Esophagus muscularis mucosa (tissue), 4 donors: ENCODE measurements around the gene SH3GL2. TPM values are rescaled to one million over a fixed set of nuclear protein-coding genes. Genes with fewer than 3 reads are reported as not detected.

Experiments
- DNase-seq: peaks from one replicate; pipeline ENCODE4 v3.0.0-alpha.2; 2017; ENCODE audit errors: extremely low spot score
- H3K27ac ChIP-seq, 4 donors: fragments of 200-600 bp; sonication (generic); replicated peaks in 1 of 4; 1 replicate in 3 of 4; 2 replicates in 1 of 4; pipeline ENCODE4 v1.5.1; 2016 to 2019; ENCODE audit warnings: mild to moderate bottlenecking in 1 of 4
- H3K27me3 ChIP-seq, 4 donors: fragments of 200-600 bp; sonication (generic); one replicate each; pipeline versions ENCODE4 v1.5.1 to v1.6.0; 2016 to 2019
- H3K36me3 ChIP-seq, 4 donors: fragments of 200-600 bp; sonication (generic); one replicate each; pipeline ENCODE4 v1.5.1; 2016 to 2019
- H3K4me1 ChIP-seq, 4 donors: fragments of 200-600 bp; sonication (generic); one replicate each; pipeline ENCODE4 v1.5.1; 2016 to 2019
- H3K4me3 ChIP-seq, 4 donors: fragments of 200-600 bp; sonication (generic); 1 replicate in 2 of 4; 2 replicates in 2 of 4; pipeline ENCODE4 v1.5.1; 2016 to 2019; ENCODE audit warnings: mild to moderate bottlenecking in 4 of 4, moderate library complexity in 1 of 4
- H3K9me3 ChIP-seq, 4 donors: fragments of 200-600 bp; sonication (generic); 1 replicate in 3 of 4; 2 replicates in 1 of 4; pipeline ENCODE4 v1.5.1; 2016 to 2019
- CTCF ChIP-seq, 3 experiments: fragments of 200-600 bp in 2 of 3; fragments of 450-650 bp in 1 of 3; sonication (generic) in 2 of 3; IDR thresholded peaks; one replicate each; pipeline ENCODE4 v1.5.1; 2017 to 2019; ENCODE audit warnings: antibody characterized with exemption in 3 of 3, mild to moderate bottlenecking in 2 of 3, moderate library complexity in 1 of 3
- EP300 ChIP-seq: sonication (generic); formaldehyde crosslinking; IDR thresholded peaks from one replicate; pipeline ENCODE4 v1.6.1; 2017; ENCODE audit warnings: antibody characterized with exemption
- POLR2A ChIP-seq: fragments of 450-650 bp; IDR thresholded peaks from one replicate; pipeline ENCODE4 v1.6.1; 2017; ENCODE audit warnings: antibody characterized with exemption, moderate library complexity, mild to moderate bottlenecking, low read depth
- POLR2AphosphoS5 ChIP-seq, 2 donors: sonication (generic); formaldehyde crosslinking; IDR thresholded peaks; one replicate each; pipeline ENCODE4 v1.6.1; 2017; ENCODE audit warnings: antibody characterized with exemption in 2 of 2
- WGBS: methylation state at CpG from one replicate; pipeline ENCODE4 v1.1.5; 2018; 5-methylcytosine and 5-hydroxymethylcytosine counted together
- intact Hi-C: fragments of 100-400 bp; cut with DNase I; formaldehyde crosslinking; loops from one replicate; pipeline ENCODE4 v1.15.1; 2023
- total RNA-seq, 4 donors: library from RNA; depleted of rRNA; stranded (reverse); fragments of >200 nt; gene quantifications; one replicate each; pipeline versions ENCODE4 v1.1.0 to v1.2.1, GENCODE V29; 2016

SH3GL2 gene
- total RNA-seq, 4 donors from 2014 or later: 3.3 to 6.7 (median 5.2) TPM

GRCh38 chr9:17832812-17833211 is 253.9 kb downstream of the SH3GL2 start:
- intact Hi-C loops: no loop called here
- H3K4me1 ChIP-seq: no peaks in the 10 kb centered on the region
- 43% methylated on average over 2 of the region's 2 CpGs for WGBS

GRCh38 chr9:17833846-17834245 is 255.0 kb downstream of the SH3GL2 start:
- WGBS: 90% methylated on average over 7 of the region's 7 CpGs
- intact Hi-C loops: no loop called here
- no peaks in the 10 kb centered on the region for H3K36me3 ChIP-seq
- H3K27me3 ChIP-seq: no peaks in the 10 kb centered on the region
- no peak for DNase-seq
- no peak overlapping the region for H3K27ac ChIP-seq
- TF ChIP-seq POLR2A (no peak), CTCF (IDR thresholded peaks at IDR 0.05) (no peak), EP300 (no peak), POLR2AphosphoS5 (IDR thresholded peaks at IDR 0.05) (no peak)
- no peaks in the 10 kb centered on the region for H3K9me3 ChIP-seq
- no peaks in the 10 kb centered on the region for H3K4me1 ChIP-seq
- no peak overlapping the region for H3K4me3 ChIP-seq

More at GRCh38 chr9:17832812-17833211, 253.9 kb downstream of the SH3GL2 start:
- Histone ChIP-seq H3K27ac (no peak overlapping the region), H3K9me3 (no peaks in the 10 kb centered on the region), H3K4me3 (no peak overlapping the region), H3K36me3 (no peaks in the 10 kb centered on the region), H3K27me3 (no peaks in the 10 kb centered on the region)
- TF ChIP-seq POLR2A: no peak
- no peak for TF ChIP-seq POLR2AphosphoS5 (IDR thresholded peaks at IDR 0.05)
- TF ChIP-seq CTCF (IDR thresholded peaks at IDR 0.05): no peak
- no peak for TF ChIP-seq EP300
- no peak for DNase-seq

- Histone ChIP-seq H3K36me3 (no peaks in the 10 kb centered on the region), H3K27me3 (no peaks in the 10 kb centered on the region), H3K4me3 (no peak overlapping the region), H3K27ac (no peak overlapping the region), H3K4me1 (no peaks in the 10 kb centered on the region), H3K9me3 (no peaks in the 10 kb centered on the region)
- no peak for TF ChIP-seq POLR2A
- no peak for TF ChIP-seq CTCF (IDR thresholded peaks at IDR 0.05)
- no peak for TF ChIP-seq POLR2AphosphoS5 (IDR thresholded peaks at IDR 0.05)
- TF ChIP-seq EP300: no peak
- DNase-seq: no peak
- intact Hi-C loops: no loop called here
- WGBS: 69% methylated on average over 4 of the region's 4 CpGs
These were observed 259.1 kb downstream of the SH3GL2 start for GRCh38 chr9:17837965-17838364.

- 65% methylated on average over 5 of the region's 5 CpGs for WGBS
- no peak for DNase-seq
- Histone ChIP-seq H3K9me3 (peaks cover 0 to 5% (median 3%) of the 10 kb centered on the region in 4 donors), H3K4me1 (no peaks in the 10 kb centered on the region), H3K27ac (no peak overlapping the region), H3K27me3 (no peaks in the 10 kb centered on the region), H3K36me3 (no peaks in the 10 kb centered on the region), H3K4me3 (no peak overlapping the region)
- TF ChIP-seq EP300 (no peak), POLR2A (no peak), POLR2AphosphoS5 (IDR thresholded peaks at IDR 0.05) (no peak)
- intact Hi-C loops: no loop called here
These were observed 260.9 kb downstream of the SH3GL2 start for GRCh38 chr9:17839776-17840175.

- 88% methylated on average over 1 of the region's 1 CpG for WGBS
- Histone ChIP-seq H3K4me1 (no peaks in the 10 kb centered on the region), H3K27ac (no peak overlapping the region), H3K27me3 (no peaks in the 10 kb centered on the region), H3K9me3 (peaks cover 0 to 8% (median 6%) of the 10 kb centered on the region in 4 donors), H3K36me3 (no peaks in the 10 kb centered on the region), H3K4me3 (no peak overlapping the region)
- DNase-seq: no peak
- intact Hi-C loops: no loop called here
- no peak for TF ChIP-seq EP300
- no peak for TF ChIP-seq POLR2AphosphoS5 (IDR thresholded peaks at IDR 0.05)
- no peak for TF ChIP-seq POLR2A
- no peak for TF ChIP-seq CTCF (IDR thresholded peaks at IDR 0.05)
These were observed 264.4 kb downstream of the SH3GL2 start for GRCh38 chr9:17843236-17843635.
